Lung (tissue), 12 donors: ENCODE measurements around the gene HCN1. TPM values are rescaled to one million over a fixed set of nuclear protein-coding genes. Genes with fewer than 3 reads are reported as not detected.

ENCODE experiments used
- ATAC-seq: fragments of 200-7000 bp; cut with Tn5 transposase; one replicate; pipeline ENCODE4 v1.9.1; 2020; ENCODE audit warnings: moderate number of reproducible peaks; ENCODE audit not compliant: insufficient read depth, low FRiP score
- DNase-seq, 3 donors: peaks; one replicate each; pipeline ENCODE4 v3.0.0-alpha.2; 2013 to 2017
- H3K27ac ChIP-seq, 2 donors: one replicate each; pipeline ENCODE4 v1.5.1; 2013; ENCODE audit warnings: mild to moderate bottlenecking in 2 of 2, moderate library complexity in 2 of 2, control low read depth in 1 of 2, inconsistent platforms in 1 of 2, low read depth in 1 of 2, low read length in 1 of 2
- H3K27me3 ChIP-seq, 3 donors: one replicate each; pipeline ENCODE4 v1.5.1; 2013; ENCODE audit warnings: low read length in 2 of 3; ENCODE audit not compliant: control insufficient read depth in 3 of 3, insufficient read depth in 3 of 3
- H3K36me3 ChIP-seq, 4 donors: one replicate each; pipeline ENCODE4 v1.5.1; 2013; ENCODE audit warnings: low read length in 4 of 4, mild to moderate bottlenecking in 1 of 4, moderate library complexity in 1 of 4; ENCODE audit not compliant: control insufficient read depth in 4 of 4, insufficient read depth in 4 of 4
- H3K4me1 ChIP-seq, 5 donors: one replicate each; pipeline ENCODE4 v1.5.1; 2013; ENCODE audit warnings: low read length in 5 of 5, mild to moderate bottlenecking in 2 of 5, moderate library complexity in 1 of 5; ENCODE audit not compliant: control insufficient read depth in 5 of 5, insufficient read depth in 5 of 5
- H3K4me3 ChIP-seq: one replicate; pipeline ENCODE4 v1.5.1; 2013; ENCODE audit warnings: mild to moderate bottlenecking, control low read depth, moderate library complexity
- H3K9ac ChIP-seq, 2 donors: one replicate each; pipeline ENCODE4 v1.5.1; 2013; ENCODE audit warnings: low read length in 2 of 2, control low read depth in 1 of 2; ENCODE audit not compliant: insufficient read depth in 1 of 2
- H3K9me3 ChIP-seq, 4 donors: one replicate each; pipeline ENCODE4 v1.5.1; 2013; ENCODE audit warnings: low read length in 3 of 4, mild to moderate bottlenecking in 1 of 4, moderate library complexity in 1 of 4; ENCODE audit not compliant: control insufficient read depth in 4 of 4, insufficient read depth in 3 of 4
- WGBS, 2 donors: extraction: QIAGEN DNeasy Blood & Tissue Kit; methylation state at CpG; one replicate each; pipeline ENCODE4 v1.1.7; 2013; 5-methylcytosine and 5-hydroxymethylcytosine counted together
- polyA plus RNA-seq, 2 donors: library from polyadenylated mRNA; stranded (reverse); fragments of 200-250 nt; gene quantifications; one replicate each; pipeline ENCODE4 v1.2.1, GENCODE V29; 2013
- total RNA-seq, 2 donors: library from RNA; depleted of rRNA in 1 of 2; stranded (reverse); fragments of >200 nt in 1 of 2; gene quantifications; one replicate each; pipeline ENCODE4 v1.2.1, GENCODE V29; 2014 to 2021
- TF ChIP-seq, protein P1 (sequence below): IDR thresholded peaks from 2 replicates; pipeline ENCODE4 v1.5.1; 2012; ENCODE audit warnings: mild to moderate bottlenecking; ENCODE audit errors: control extremely low read depth, extremely low read depth
- donor health status: control.
- donor health status: control.
- donor health status: Bipolar disorder and iron deficiency.
- donor health status: healthy.
- donor health status: DM: yes; HTN: yes; CAD: no.

Gene HCN1
- total and polyA plus RNA-seq, 4 donors = 0.01 to 0.06 (median 0.06) TPM; not detected in 1

DNA sequence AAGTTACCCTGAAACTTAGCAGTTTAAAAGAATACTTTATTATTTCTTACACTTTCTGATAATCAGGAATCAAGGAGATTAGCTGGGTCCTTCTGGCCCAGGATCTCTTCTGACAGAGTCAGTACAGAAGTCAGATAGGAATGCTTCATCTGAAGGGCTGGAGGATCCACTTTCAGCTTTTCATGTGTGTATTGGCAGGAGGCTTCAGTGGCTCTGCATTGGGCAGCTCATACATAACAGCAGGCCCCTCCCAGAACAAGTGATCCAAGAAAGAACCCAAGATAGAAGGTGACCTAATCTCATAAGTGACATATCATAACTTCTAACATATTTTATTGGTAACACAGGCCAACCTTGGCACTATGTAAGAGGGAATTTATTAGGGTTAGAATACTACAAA lies 258.4 kb downstream of the HCN1 start:
- H3K36me3 ChIP-seq = no peaks in the 10 kb centered on the region
- ATAC-seq (no peak), DNase-seq (no peak)
- no peaks in the 10 kb centered on the region for H3K27me3 ChIP-seq
- H3K9ac ChIP-seq = no peak overlapping the region
- no peaks in the 10 kb centered on the region for H3K9me3 ChIP-seq
- TF ChIP-seq, protein P1, sequence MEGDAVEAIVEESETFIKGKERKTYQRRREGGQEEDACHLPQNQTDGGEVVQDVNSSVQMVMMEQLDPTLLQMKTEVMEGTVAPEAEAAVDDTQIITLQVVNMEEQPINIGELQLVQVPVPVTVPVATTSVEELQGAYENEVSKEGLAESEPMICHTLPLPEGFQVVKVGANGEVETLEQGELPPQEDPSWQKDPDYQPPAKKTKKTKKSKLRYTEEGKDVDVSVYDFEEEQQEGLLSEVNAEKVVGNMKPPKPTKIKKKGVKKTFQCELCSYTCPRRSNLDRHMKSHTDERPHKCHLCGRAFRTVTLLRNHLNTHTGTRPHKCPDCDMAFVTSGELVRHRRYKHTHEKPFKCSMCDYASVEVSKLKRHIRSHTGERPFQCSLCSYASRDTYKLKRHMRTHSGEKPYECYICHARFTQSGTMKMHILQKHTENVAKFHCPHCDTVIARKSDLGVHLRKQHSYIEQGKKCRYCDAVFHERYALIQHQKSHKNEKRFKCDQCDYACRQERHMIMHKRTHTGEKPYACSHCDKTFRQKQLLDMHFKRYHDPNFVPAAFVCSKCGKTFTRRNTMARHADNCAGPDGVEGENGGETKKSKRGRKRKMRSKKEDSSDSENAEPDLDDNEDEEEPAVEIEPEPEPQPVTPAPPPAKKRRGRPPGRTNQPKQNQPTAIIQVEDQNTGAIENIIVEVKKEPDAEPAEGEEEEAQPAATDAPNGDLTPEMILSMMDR = no peak
- H3K27ac ChIP-seq = no peak overlapping the region
- H3K4me3 ChIP-seq = no peak overlapping the region
- H3K4me1 ChIP-seq = no peaks in the 10 kb centered on the region

DNA sequence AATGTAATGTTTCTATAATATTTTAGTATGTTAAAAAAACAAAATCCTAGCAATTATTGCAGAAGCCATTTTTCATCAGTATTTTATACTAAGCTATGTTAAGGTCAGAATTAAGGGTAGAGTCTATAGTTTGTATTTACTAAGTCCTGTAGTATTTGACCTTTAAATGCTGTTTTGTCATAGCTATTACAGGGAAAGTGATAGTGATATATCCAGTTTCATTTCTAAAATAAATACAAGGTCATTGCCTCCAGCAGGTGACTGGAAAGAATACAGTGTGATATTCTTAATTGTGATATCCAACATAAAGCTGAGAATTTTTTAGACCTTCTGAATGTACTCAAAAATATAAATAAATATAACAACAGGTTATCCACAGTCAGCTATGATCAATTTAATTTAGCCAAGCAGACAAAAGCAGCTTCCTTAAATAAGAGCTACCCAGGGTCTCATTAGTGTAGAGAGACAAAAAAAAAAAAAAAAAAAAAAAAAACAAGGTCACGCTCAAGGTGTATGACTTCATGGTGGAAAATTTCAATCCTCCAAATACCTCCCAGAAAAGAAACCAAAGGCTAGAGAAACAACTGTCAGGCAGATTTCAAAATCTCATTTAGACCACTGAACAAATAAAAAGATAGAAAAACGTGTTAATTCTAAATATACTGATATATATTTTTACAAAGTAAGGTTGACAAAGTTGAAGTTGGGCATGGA lies 278.7 kb downstream of the HCN1 start:
- ATAC-seq (no peak), DNase-seq (no peak)
- Histone ChIP-seq H3K4me3 (no peak overlapping the region), H3K9ac (no peak overlapping the region), H3K27me3 (no peaks in the 10 kb centered on the region), H3K27ac (no peak overlapping the region), H3K36me3 (no peaks in the 10 kb centered on the region), H3K4me1 (no peaks in the 10 kb centered on the region), H3K9me3 (no peaks in the 10 kb centered on the region)
- 86 to 88% methylated on average over 2 of the region's 2 CpGs for WGBS, 2 donors
- TF ChIP-seq, protein P1 = no peak

DNA sequence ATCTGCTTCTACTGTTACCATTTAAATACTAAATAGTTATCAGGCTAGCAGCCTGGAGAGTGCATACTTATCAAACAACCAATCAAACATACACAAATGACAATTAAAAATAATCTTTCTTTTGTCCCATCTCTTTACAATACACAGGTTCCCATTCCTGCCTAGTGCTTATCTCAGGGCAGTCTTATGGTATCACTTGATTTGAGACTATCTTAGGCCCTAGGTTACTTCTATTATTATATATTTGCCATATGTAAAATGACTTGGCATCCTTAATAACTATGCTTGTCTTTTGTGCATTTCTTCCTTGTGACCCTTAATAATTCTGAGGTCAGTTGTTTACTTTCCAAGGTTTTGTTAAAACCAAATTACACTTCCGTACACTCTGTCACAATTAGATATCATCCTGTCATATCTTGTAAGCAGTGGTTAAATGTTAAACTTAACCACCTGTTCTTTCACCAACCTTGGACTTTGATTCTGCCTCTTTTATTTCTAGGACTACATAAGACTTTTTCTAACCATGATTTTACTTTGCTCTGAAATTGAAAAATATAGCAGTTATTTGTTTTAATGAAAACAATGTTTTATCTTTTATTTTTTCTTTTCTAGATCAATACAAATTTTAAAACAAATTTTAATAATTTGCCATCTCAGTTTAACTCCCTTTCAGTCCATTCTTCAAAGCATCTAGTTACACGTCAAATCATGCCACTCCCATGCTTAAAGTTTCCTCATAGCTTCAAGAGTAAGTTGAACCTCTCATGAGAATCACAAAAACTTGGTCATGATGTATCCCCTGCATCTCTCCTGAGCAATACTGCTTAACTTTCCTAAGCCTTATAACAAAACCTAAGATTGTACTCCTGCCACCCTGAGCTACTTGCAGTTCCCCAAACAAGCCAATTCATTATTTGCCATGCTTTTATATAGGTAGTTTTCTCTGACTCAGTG lies 281.3 kb downstream of the HCN1 start:
- no peaks in the 10 kb centered on the region for H3K27me3 ChIP-seq
- no peaks in the 10 kb centered on the region for H3K36me3 ChIP-seq
- WGBS, 2 donors = 76 to 77% methylated on average over 2 of the region's 2 CpGs
- H3K9ac ChIP-seq = no peak overlapping the region
- H3K4me3 ChIP-seq = no peak overlapping the region
- TF ChIP-seq, protein P1 = no peak
- ATAC-seq = no peak
- no peaks in the 10 kb centered on the region for H3K9me3 ChIP-seq
- peaks cover 0 to 3% (median 0%) of the 10 kb centered on the region in 5 donors for H3K4me1 ChIP-seq
- H3K27ac ChIP-seq = no peak overlapping the region
- DNase-seq = no peak
